HG03175 (cell line): ENCODE results near the gene LPCAT1.
A peak's percentile ranks its signal among the peaks of the same experiment; 100 is the strongest.
"Not testable (repeated sequence)": the region's sequence is repeated elsewhere in the genome, so short reads cannot be mapped to it uniquely, and the experiment has no call there.

Experiments used
- ATAC-seq: cut with Tn5 transposase; IDR thresholded peaks from one replicate; pipeline ENCODE4 v1.9.1; 2021; ENCODE audit warnings: mild to moderate bottlenecking, moderate library complexity; ENCODE audit not compliant: unreplicated experiment

The LPCAT1 gene, protein sequence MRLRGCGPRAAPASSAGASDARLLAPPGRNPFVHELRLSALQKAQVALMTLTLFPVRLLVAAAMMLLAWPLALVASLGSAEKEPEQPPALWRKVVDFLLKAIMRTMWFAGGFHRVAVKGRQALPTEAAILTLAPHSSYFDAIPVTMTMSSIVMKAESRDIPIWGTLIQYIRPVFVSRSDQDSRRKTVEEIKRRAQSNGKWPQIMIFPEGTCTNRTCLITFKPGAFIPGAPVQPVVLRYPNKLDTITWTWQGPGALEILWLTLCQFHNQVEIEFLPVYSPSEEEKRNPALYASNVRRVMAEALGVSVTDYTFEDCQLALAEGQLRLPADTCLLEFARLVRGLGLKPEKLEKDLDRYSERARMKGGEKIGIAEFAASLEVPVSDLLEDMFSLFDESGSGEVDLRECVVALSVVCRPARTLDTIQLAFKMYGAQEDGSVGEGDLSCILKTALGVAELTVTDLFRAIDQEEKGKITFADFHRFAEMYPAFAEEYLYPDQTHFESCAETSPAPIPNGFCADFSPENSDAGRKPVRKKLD

DNA sequence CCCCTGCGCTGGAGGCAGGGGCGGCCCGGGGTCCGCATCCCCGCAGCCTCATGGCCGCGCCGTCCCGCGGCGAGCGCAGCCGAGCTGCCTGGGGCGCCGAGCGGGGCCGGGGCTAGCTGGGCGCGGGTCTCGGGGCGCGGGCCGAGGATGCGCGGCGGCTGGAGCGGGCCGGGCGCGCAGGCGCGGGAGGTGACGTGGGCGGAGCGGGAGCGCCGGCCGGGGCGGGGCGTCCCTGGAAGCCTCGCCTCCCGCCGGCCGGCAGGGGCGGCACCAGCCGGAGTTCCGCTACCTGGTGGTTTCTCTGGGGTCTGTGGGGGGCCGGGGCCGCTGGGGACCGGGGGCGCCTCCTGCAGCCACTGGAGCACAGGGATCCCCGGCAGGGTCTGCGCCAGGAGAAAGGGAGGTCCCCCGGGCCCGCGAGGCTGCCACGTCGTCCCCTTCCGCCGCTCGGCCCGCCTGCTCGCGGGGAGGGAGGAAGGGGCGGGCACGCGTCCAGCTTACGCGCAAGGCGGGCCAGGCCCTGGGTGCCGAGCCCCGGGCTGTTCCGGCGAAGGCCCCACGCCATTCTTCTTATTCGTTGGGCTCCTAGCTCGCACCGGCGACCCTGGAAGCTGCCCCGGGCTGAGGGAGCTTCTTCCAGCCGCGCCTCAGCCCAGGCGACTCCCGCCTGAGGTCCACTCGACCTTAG, at the start of gene LPCAT1:
Gene LPCAT1, minus strand, starts transcription at position 168 of the 688 bp plus-strand sequence. Its CDS starts 116 bp downstream, at position 52.
- ATAC-seq = peak; percentile 84

DNA sequence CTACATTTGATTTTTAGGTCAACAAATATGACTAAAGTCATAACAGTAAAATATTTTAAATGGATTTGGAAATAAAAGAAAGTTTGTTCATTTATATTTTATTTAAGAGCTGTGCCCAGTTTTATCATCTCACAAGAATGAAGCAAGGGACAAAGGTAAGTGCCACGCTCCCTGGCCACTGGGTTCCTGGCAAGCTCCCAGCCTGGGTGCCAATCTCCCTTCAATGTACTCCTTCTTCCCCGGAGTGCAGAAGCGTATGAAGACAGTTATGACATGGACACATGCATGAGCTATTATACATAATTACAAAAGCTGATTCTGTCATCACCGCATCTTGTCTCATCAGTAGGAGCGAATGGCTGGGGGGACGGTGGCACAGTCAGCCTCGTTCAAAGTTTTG, 48.1 kb upstream of the LPCAT1 start:
- ATAC-seq = not testable (repeated sequence)

DNA sequence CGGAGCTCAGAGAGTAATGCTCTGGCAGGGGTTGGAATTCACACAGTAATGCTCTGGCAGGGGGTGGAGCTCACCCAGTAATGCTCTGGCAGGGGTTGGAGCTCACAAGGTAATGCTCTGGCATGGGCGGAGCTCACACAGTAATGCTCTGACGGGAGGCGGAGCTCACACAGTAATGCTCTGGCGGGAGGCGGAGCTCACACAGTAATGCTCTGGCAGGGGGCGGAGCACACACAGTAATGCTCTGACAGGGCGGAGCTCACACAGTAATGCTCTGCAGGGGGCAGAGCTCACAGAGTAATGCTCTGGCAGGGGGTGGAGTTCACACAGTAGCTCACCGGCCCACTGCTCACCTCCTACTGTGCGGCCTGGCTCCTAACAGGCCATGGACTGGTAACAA, 47.2 kb upstream of the LPCAT1 start:
- ATAC-seq = no peak

DNA sequence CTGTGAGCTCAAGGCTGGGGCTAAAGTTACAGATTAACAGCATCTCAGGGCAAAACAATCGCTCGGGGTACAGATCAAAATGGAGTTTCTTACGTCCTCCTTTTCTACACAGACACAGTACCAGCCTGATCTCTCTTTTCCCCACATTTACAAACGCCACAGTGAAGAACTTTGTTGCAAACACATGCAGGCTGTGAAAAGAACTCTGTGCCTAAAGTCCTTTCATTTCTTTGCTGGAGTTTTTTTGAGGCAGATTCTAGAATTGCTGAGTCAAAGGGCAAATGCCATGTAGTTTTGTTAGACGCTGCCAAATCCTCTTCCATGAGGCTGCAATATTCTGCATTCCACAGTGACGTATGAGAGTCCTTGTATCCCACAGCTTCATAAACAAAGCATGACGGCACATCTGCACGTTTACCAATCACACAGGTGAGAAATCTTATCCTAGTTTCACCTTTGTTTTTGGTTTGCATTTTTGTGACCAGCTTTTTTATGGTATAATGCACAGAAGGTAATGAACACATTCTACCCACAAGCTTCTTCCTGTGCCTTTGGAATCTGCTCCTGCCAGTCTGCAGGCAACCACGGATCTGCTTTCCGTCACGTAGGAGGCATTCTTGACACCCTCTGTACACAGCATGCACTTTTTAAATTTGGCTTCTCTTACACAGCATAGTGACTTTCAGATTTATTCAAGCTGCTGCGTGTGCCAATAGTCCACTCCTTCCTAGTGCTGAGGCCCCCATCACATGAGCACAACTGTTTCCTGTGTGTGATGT, 44.6 kb upstream of the LPCAT1 start:
- no peak for ATAC-seq

DNA sequence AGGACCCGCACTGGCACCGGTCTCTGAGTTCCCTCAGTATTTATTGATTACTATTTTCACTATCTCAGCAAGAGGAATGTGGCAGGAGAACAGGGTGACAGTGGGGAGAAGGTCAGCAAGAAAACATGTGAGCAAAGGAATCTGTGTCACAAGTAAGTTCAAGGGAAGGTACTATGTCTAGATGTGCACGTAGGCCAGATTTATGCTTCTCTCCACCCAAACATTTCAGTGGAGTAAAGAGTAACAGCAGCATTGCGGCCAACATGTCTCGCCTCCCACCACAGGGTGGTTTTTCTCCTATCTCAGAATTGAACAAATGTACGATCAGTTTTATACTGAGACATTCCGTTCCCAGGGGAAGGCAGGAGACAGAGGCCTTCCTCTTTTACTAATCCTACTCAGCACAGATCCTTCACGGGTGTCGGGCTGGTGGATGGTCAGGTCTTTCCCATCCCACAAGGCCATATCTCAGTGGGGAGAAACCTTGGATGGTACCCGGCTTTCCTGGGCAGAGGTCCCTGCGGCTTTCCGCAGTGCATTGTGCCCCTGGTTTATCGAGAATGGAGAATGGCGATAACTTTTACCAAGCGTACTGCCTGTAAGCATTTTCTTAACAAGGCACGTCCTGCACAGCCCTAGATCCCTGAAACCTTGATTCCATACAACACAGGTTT, 43.9 kb upstream of the LPCAT1 start:
- not testable (repeated sequence) for ATAC-seq

DNA sequence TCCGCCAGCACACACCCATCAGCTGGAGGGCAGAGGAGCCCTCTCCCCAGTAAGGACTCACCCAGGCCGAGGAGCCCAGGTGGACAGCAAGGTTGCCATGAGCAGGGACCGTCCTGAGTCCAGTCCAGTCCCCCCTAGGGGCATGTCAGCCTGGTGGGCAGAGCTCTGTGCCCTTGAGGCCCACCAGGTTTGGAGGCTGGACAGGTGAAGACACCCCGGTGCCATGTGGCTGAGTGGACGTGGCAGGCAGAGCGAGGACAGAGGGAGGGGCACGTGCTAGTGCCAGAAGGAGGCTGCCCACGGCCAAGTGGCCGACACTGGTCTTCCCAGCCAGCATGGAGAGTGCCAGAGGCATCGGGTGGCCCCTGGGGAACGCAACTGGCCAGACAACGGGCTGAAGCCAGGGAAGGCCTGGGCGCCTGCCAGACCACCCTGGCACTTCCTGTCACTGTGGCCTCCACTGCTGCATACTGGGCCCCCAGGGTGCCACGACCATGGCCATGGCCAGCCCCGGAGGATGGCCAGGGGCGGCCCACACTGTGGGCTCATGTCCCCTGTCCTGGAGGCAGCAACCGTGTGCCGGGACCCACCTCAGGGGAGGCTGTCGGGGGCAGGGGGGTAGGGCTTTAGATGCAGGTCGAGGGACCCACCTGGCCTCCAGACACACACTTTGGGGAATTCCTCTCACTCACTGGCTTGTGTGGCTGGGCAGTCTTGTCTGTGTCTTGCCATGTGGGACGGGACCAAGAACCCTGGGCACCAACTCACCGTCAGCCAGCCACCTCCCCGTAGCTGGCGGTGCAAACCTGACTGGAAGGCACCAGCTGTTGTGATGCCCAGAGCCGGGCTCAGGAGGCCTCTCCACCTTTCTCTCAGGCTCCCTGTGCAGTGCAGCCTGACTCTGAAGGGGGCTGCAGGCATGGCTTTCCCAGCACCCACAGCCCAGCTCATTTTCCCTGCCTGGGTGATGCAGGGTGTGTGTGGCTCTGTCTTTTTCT, 42.3 kb upstream of the LPCAT1 start:
- ATAC-seq = no peak

DNA sequence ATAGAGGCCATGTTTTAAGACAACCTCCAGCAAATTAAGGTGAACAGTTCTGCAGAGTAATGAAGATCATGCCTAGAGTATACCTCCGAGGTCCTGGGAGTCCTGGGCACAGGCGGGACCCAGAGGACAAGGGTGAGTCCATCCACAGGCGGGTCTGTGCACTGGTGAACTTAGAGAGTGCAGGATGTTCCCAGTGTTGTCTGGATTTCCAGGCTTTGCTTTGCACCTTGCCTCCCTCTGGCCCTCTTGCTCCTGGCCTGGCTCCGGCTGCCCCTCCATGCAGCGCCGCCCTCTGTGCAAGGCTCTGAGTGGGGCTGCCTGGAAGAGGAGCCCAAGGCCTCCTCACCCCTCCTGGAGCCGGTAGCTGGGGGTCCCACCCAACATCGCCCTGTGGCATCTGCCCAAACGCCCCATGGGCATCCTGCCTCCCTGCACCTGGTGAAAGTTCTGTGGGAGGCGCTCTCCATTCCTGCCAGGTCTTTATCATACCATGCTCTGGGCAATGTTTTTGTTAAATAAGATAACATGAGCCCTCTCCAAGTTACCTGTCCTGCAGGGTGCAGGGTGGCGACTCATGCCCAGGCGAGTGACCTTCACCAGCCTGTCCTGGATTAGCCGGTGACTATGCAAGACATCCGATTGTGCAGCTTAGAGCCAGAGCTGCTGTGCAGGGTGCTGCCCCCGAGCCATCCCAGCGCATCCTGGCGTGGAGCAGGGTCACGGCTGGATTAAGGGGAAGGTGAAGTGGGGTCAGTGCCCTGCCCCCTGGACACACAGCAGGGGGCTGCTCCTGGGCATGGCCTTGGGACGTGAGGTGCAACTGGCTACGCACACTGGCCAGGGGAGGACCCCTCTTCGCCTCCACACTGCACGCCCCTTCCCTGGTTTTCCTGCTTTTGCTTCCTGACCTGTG, 41.3 kb upstream of the LPCAT1 start:
- ATAC-seq = no peak

DNA sequence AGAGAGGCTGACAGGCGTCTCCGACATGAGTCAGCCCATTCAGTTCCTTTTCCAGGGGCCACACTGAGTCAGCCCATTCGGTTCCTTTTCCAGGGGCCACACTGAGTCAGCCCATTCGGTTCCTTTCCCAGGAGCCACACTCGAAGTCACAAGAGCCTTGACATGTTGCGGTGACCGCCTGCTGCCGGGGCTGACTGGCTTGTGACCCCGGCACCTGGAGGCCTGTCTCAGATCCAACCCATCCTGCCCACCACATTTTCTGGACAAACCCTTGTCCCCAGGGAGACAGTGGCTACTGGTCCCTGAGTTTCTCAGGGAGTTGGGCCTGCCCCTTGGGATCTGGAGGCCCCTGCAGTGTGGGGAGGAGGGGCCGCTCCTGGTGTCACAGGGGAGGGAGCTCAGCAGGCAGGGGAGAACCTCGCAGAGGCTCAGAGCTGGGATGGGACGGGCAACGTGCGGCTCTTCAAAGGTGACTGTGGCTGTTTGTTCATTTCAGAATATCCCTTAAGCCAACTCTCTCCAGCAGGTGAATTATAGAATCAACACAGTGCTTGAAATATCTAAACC, 40.5 kb upstream of the LPCAT1 start:
- no peak for ATAC-seq

DNA sequence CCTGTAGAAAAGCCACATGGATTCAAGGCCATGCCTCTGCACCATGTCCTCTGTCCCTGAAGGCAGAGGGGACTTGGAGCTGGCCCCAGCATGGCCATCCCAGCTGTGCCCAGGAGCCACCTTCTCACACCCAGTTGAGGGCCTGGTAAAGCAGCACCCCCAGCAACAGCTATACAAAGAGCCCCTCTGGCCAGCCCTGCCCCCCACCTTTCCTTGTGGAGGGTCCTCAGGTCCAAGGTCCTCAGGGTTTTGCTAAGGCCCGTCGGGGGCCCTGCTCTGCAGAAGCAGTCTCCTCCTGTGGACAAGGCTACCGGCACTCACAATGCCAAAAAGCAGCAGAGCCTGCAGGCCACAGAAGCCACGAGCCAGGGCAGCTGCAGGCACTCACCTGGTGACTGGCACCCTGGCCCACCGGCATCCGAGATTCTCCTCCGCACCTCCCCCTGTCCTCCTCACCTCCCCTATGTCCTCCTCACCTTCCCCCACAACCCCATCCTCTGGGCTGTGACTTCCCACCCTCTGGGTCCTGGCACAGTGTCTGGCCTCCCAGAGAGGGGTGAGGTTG, 39.9 kb upstream of the LPCAT1 start:
- ATAC-seq = no peak

DNA sequence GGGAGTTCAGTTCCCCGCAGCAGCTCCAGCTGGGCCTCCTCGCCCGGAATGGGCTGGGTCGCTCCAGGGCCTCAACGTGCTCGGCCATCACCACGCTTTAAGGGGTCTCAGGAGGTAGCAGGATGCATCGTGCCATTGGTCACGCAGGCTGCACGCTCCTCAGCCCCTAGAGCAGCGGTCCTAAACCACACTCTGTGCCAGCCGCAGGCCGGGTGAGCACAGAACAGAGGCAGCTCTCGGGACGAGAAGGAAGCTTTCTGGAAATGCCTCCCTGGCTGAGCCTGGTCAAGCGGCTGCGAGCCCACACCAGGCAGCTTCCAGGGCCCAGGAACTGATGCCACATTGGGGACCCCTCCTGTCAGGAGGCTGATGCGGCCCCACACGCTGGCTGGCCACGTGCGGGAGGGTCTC, 39.3 kb upstream of the LPCAT1 start:
- ATAC-seq = no peak

DNA sequence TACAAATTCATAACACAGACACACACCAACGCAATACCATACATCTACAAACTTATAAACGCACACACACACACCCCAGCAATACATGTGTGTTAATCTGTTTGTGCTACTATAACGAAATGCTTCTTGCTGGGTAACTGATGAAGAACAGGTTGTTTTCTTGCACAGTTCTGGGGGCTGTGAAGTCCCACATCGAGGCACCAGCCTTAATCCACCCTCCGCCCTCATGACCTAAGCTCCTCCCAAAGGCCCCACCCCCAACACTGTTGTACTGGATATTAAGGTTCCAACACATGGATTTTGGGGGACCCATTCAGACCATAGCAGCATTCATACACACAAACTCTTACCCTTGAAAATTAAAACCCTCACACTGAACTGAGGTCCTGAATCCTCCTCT, 38.8 kb upstream of the LPCAT1 start:
- ATAC-seq = no peak

DNA sequence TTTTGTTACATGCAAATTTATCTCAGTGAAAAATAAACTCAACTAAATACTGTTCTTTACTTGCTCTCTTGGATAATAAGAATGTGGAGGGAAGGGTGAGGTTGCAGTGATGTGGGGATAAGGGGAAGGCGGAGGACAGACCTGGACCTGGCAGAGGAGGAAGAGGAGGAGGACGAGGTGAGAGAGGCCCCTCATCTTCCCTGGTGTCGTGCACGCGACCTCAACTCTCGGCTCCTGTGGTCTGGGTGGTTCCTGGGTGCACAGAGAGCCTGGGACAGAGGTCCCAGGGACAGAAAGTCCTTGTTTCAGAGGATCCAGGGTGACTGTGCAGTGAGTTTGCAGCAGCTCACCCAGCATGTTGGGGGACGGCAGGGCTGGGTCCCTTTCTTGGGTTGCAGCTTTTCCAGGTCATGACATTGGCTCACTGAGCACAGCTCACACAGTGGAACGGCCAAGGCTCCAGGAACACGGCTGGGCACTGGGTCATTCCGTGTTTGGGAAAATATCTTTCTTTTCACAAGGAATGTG, 37.7 kb upstream of the LPCAT1 start:
- ATAC-seq = no peak

DNA sequence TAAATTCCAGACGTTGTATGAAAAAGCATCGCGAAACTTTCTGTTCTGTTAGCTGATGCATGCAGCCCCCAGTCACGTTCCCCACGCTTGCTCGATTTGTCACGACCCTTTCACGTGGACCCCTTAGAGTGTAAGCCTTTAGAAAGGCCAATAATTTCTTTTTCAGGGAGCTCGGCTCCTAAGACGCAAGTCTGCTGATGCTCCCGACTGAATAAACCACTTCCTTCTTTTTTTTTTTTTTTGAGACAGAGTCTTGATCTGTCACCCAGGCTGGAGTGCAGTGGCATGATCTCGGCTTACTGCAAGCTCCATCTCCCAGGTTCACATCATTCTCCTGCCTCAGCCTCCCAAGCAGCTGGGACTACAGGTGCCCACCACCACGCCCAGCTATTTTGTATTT, 36.7 kb upstream of the LPCAT1 start:
- ATAC-seq = not testable (repeated sequence)

DNA sequence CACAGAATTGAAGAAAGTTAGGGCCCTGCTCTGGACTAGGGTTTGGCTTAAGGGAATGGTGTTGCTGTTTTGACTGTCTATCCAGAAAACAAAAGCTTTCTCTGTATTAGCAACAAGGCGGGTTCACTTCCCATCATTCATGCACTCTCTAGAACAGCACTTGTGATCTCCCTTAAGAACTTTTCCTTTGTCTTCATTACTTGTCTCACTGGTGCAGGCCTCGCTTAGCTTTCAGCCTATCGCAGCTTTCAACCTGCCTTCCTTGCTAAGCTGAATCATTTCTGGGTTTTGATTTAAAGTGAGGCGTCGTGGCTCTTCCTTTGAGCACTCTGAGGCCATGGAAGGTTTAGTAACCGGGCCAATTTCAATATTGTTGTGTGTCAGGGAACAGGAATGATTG, 35.2 kb upstream of the LPCAT1 start:
- ATAC-seq = no peak

DNA sequence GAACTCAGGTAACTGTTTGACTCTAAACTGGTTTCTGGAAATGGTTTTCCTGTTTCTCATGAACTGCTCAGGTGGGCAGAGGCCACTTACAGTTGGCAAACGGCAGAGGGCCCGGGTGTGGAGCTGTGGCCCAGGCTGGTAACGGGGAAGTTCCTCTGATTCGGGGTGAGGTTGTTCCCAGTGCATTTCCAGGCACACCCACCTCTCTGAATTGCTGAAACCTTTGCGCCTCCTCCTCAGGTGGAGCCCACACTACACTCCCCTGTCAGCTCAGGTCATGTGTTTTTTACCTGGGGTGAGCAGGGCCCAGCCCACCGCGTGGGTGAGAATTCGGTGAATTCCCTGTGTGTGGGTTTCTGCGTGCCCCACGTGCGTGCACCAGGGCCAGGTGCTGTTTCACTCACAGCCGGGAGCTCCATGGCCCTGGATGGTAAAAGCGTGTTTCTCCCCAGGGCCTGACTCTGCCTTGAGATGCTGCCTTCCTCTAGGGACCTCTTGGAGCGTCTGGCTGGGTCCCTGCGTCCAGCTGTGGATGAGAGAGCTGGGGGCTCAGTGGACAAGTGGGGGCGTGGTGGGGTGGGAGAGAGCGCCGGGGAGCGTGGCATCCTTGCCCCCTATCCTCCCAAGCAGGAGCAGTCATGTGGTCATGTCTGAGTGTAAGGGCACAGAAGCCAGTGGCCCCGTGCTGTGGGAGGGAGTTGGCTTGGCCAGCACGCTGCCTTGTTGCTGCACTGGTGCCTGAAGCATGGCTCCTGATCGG, 33.5 kb upstream of the LPCAT1 start:
- no peak for ATAC-seq

DNA sequence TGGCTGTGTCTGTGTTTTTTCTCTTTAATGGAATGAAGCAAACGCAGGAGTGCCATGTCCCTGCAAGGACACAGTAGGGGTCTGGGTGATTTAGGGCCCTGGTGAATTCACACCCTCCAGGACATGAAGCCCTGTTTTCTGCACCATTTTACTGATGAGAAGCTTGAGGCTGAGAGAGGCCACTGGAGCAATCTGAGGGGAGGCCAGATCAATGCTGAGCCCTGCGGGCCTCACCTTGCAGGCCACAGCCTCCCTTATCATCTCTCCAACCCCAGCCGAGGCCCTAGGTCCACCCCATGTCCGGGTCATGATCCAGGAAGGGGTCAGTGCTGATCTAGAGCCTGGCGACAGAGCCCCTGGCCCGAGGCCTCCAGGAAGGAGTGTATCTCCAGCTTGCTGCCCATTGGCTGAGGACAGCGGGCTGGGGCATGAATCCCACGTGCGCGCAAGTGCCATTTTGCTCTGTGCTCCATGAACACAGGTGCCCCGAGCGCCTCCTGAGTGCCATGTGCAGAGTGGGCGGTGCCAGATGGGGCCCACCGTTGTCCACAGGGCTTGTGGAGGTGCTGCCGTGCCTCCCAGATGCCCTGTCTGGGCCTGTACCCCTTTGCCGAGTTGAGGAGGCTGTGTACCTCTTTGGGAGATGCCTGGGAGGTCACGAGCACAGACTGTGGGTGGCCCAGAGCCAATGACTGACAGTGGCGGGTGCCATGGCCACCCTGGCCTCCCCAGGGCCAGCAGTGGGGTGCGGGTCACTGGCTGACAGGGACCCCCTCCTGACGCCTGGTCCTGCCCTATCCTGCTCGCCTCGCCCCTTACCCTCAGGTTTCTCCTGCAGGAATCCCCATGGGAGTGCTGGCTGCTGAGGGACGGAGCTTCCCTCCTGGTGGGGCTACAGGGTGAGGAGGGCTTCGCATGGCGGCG, 32.3 kb upstream of the LPCAT1 start:
- ATAC-seq = no peak
